GM11168 (cell line): ENCODE data around the gene ANO6.

Source experiments
- in situ Hi-C: fragments of 300-500 bp; cut with MboI; formaldehyde crosslinking; loops from one replicate; pipeline ENCODE4 v1.12.0; 2022; ENCODE audit warnings: low sequenced_read_pairs; ENCODE audit not compliant: unreplicated experiment

The ANO6 gene

GRCh38 chr12:45477526-45477925 is 261.6 kb downstream of the ANO6 start:
- in situ Hi-C loops = no loop called here

- in situ Hi-C loops = no loop called here
Measured at GRCh38 chr12:45478931-45479330, 263.0 kb downstream of the ANO6 start.

GRCh38 chr12:45481746-45482145 is 265.9 kb downstream of the ANO6 start:
- in situ Hi-C loops = no loop called here

GRCh38 chr12:45483571-45483970 is 267.7 kb downstream of the ANO6 start:
- in situ Hi-C loops = no loop called here
